SK-N-SH (cell line): Measurements from ENCODE around the gene CCNJL. TPM values are rescaled to one million over a fixed set of nuclear protein-coding genes. Genes with fewer than 3 reads are reported as not detected.

Source experiments
- CTCF ChIA-PET: fragments of 300-600, 350-600 bp; formaldehyde crosslinking; extraction: SDS; loops from one replicate; lab custom pipeline; 2021; lab: Yijun Ruan, JAX
- POLR2A ChIA-PET: fragments of 350-600 bp; sonication (Branson Sonifier 250); formaldehyde crosslinking; extraction: SDS; loops from one replicate; lab custom pipeline; 2020; ENCODE audit warnings: antibody characterized with exemption, inconsistent platforms; lab: Yijun Ruan, JAX
- DNase-seq: peaks from one replicate; pipeline ENCODE4 v3.0.0; 2012
- H2AFZ ChIP-seq: fragments of 200-600 bp; sonication (generic); 2 replicates; pipeline ENCODE4 v1.8.1; 2016; ENCODE audit warnings: antibody characterized with exemption, mild to moderate bottlenecking, low read depth
- H3F3A ChIP-seq: fragments of 200-600 bp; sonication (generic); replicated peaks from 2 replicates; pipeline ENCODE3; 2016; ENCODE audit warnings: antibody characterized with exemption, mild to moderate bottlenecking; ENCODE audit not compliant: insufficient read depth
- H3K27ac ChIP-seq, 2 experiments: fragments of 200-500 bp in 1 of 2; fragments of 200-600 bp in 1 of 2; sonication (Bioruptor generic) in 1 of 2; sonication (generic), shearing (Covaris generic) in 1 of 2; 2 replicates each; pipeline versions ENCODE4 v1.5.1 to v1.6.1; 2014 to 2016; ENCODE audit warnings: low read depth in 2 of 2, inconsistent platforms in 1 of 2, low read length in 1 of 2, mild to moderate bottlenecking in 1 of 2, mixed read lengths in 1 of 2
- H3K27me3 ChIP-seq: fragments of 200-600 bp; sonication (generic), shearing (Covaris generic); 2 replicates; pipeline ENCODE4 v1.6.1; 2016; ENCODE audit warnings: mixed run types; ENCODE audit not compliant: insufficient read depth
- H3K36me3 ChIP-seq, 2 experiments: fragments of 200-500 bp in 1 of 2; fragments of 200-600 bp in 1 of 2; sonication (Bioruptor generic) in 1 of 2; sonication (generic) in 1 of 2; replicated peaks in 1 of 2; 2 replicates each; pipeline versions ENCODE3 to v1.5.1; 2014 to 2016; ENCODE audit warnings: low read length in 1 of 2, mild to moderate bottlenecking in 1 of 2; ENCODE audit not compliant: insufficient read depth in 2 of 2, control insufficient read depth in 1 of 2
- H3K4me1 ChIP-seq, 2 experiments: fragments of 200-500 bp in 1 of 2; fragments of 200-600 bp in 1 of 2; sonication (Bioruptor generic) in 1 of 2; sonication (generic), shearing (Covaris generic) in 1 of 2; 2 replicates each; pipeline versions ENCODE4 v1.5.1 to v1.6.1; 2014 to 2016; ENCODE audit warnings: low read depth in 1 of 2, low read length in 1 of 2, mixed run types in 1 of 2; ENCODE audit not compliant: insufficient read depth in 2 of 2, control insufficient read depth in 1 of 2
- H3K4me2 ChIP-seq: fragments of 200-600 bp; sonication (generic), shearing (Covaris generic); 2 replicates; pipeline ENCODE4 v1.6.1; 2017; ENCODE audit warnings: mixed run types
- H3K4me3 ChIP-seq, 2 experiments: fragments of 200-500 bp in 1 of 2; fragments of 200-600 bp in 1 of 2; sonication (Bioruptor generic) in 1 of 2; sonication (generic), shearing (Covaris generic) in 1 of 2; 2 replicates each; pipeline versions ENCODE4 v1.5.1 to v1.8.1; 2014 to 2016; ENCODE audit warnings: low read depth in 2 of 2, inconsistent platforms in 1 of 2, low read length in 1 of 2, mild to moderate bottlenecking in 1 of 2, mixed read lengths in 1 of 2, moderate library complexity in 1 of 2
- H3K79me2 ChIP-seq: fragments of 200-600 bp; sonication (generic); 2 replicates; pipeline ENCODE4 v1.8.1; 2017; ENCODE audit warnings: mild to moderate bottlenecking; ENCODE audit not compliant: insufficient read depth
- H3K9ac ChIP-seq: fragments of 200-600 bp; sonication (generic); 2 replicates; pipeline ENCODE4 v1.6.1; 2017; ENCODE audit warnings: mixed run types
- H3K9me2 ChIP-seq: fragments of 200-600 bp; sonication (generic); 2 replicates; pipeline ENCODE4 v1.6.1; 2017; ENCODE audit warnings: mixed run types
- H3K9me3 ChIP-seq: fragments of 200-600 bp; sonication (generic); 2 replicates; pipeline ENCODE4 v1.6.1; 2017; ENCODE audit warnings: mixed run types, mild to moderate bottlenecking, moderate library complexity
- H4K20me1 ChIP-seq: fragments of 200-600 bp; sonication (generic); 2 replicates; pipeline ENCODE4 v1.6.1; 2017; ENCODE audit warnings: mild to moderate bottlenecking, mixed run types; ENCODE audit not compliant: insufficient read depth
- FOSL2 ChIP-seq: IDR thresholded peaks from 2 replicates; pipeline ENCODE4 v1.4.0; 2012; ENCODE audit warnings: low read depth, mild to moderate bottlenecking, moderate library complexity, borderline replicate concordance
- JUND ChIP-seq: IDR thresholded peaks from 2 replicates; pipeline ENCODE4 v1.4.0; 2012
- POLR2AphosphoS5 ChIP-seq: IDR thresholded peaks from 2 replicates; pipeline ENCODE4 v1.6.1; 2012; ENCODE audit warnings: low read depth, low read length
- RCOR1 ChIP-seq: fragments of 150-350 bp; IDR thresholded peaks from 2 replicates; pipeline ENCODE4 v1.6.1; 2017; ENCODE audit warnings: antibody characterized with exemption, low read length
- SMC3 ChIP-seq: IDR thresholded peaks from 2 replicates; pipeline ENCODE4 v1.6.1; 2012; ENCODE audit warnings: low read depth, low read length, improper control_type of control experiment
- TAF1 ChIP-seq: IDR thresholded peaks from 2 replicates; pipeline ENCODE4 v1.6.1; 2012; ENCODE audit warnings: low read depth, mild to moderate bottlenecking, low read length, moderate library complexity, borderline replicate concordance
- WGBS: methylation state at CpG from one replicate; pipeline ENCODE4 v1.1.6; 2017; ENCODE audit warnings: low lambda C conversion rate; 5-methylcytosine and 5-hydroxymethylcytosine counted together
- polyA plus RNA-seq, 3 experiments: library from polyadenylated mRNA; depleted of rRNA; stranded (reverse); fragments of >200 nt; gene quantifications; 2 replicates each; pipeline ENCODE4 v1.2.3, GENCODE V29; 2012
- TF ChIP-seq, protein P1 (sequence below): IDR thresholded peaks from 2 replicates; pipeline ENCODE4 v1.6.1; 2012; ENCODE audit warnings: mild to moderate bottlenecking, low read depth, low read length, moderate library complexity
- TF ChIP-seq, protein P2 (sequence below): IDR thresholded peaks from 2 replicates; pipeline ENCODE4 v1.4.0; 2012; ENCODE audit warnings: low read depth, borderline replicate concordance
- TF ChIP-seq, protein P3 (sequence below): IDR thresholded peaks from 2 replicates; pipeline ENCODE4 v1.4.0; 2012; ENCODE audit warnings: low read depth

The CCNJL gene
- polyA plus RNA-seq, 1 of the 3 experiments (the other 2 are of a cell fraction): 7.1 TPM

DNA sequence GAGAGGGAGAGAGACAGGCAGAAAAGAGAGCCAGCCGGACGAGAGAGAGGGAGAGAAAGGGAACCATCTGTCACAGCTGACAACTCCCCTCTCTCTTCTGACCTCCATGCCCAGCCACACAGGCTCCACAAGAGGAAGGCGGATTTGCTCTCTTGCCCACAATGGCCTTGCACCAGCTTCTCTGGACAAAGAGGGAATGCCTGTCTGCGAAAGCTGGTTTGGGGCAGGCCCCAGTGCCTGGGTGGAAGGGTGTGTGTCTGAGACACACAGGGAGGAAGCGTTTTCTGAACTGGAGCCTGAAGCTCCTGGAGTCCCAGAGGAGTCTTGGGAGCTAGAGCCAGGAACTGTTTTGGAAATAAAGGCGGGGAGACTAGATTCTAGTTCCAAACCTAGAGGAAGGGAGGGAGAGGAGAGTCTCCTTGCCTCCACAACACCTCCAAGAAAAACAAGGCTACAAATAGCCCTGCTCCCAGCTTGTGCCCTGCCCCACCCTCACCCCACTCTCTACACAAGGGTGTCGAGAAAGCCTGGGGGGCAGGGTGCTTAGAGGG, 45.6 kb upstream of the CCNJL start (continued):
- TF ChIP-seq, protein P1, sequence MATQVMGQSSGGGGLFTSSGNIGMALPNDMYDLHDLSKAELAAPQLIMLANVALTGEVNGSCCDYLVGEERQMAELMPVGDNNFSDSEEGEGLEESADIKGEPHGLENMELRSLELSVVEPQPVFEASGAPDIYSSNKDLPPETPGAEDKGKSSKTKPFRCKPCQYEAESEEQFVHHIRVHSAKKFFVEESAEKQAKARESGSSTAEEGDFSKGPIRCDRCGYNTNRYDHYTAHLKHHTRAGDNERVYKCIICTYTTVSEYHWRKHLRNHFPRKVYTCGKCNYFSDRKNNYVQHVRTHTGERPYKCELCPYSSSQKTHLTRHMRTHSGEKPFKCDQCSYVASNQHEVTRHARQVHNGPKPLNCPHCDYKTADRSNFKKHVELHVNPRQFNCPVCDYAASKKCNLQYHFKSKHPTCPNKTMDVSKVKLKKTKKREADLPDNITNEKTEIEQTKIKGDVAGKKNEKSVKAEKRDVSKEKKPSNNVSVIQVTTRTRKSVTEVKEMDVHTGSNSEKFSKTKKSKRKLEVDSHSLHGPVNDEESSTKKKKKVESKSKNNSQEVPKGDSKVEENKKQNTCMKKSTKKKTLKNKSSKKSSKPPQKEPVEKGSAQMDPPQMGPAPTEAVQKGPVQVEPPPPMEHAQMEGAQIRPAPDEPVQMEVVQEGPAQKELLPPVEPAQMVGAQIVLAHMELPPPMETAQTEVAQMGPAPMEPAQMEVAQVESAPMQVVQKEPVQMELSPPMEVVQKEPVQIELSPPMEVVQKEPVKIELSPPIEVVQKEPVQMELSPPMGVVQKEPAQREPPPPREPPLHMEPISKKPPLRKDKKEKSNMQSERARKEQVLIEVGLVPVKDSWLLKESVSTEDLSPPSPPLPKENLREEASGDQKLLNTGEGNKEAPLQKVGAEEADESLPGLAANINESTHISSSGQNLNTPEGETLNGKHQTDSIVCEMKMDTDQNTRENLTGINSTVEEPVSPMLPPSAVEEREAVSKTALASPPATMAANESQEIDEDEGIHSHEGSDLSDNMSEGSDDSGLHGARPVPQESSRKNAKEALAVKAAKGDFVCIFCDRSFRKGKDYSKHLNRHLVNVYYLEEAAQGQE: no peak
- TF ChIP-seq, protein P2, sequence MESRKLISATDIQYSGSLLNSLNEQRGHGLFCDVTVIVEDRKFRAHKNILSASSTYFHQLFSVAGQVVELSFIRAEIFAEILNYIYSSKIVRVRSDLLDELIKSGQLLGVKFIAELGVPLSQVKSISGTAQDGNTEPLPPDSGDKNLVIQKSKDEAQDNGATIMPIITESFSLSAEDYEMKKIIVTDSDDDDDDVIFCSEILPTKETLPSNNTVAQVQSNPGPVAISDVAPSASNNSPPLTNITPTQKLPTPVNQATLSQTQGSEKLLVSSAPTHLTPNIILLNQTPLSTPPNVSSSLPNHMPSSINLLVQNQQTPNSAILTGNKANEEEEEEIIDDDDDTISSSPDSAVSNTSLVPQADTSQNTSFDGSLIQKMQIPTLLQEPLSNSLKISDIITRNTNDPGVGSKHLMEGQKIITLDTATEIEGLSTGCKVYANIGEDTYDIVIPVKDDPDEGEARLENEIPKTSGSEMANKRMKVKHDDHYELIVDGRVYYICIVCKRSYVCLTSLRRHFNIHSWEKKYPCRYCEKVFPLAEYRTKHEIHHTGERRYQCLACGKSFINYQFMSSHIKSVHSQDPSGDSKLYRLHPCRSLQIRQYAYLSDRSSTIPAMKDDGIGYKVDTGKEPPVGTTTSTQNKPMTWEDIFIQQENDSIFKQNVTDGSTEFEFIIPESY: no peak
- TF ChIP-seq, protein P3, sequence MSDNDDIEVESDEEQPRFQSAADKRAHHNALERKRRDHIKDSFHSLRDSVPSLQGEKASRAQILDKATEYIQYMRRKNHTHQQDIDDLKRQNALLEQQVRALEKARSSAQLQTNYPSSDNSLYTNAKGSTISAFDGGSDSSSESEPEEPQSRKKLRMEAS: no peak
- TF ChIP-seq SMC3 (no peak), FOSL2 (no peak), JUND (no peak), TAF1 (no peak)

DNA sequence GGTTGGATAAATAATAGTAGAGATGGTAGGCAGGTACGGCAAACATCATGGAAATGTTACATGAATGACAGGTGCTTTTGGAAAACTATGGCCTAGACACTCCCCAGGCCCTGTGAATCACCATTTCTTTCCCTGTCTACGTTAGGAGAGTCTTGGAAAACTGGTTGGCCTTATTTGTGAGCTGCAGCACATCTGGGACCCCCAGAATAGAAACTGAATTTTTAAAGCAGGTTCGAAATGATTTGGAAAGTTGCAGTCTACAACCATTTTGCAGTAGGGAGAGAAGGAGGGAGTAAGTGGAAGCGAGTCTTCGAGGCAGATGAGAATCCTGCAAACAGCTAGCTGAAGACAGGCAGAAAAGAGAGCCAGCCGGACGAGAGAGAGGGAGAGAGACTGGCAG, 45.0 kb upstream of the CCNJL start:
- CTCF ChIA-PET: interaction anchor here (0.6 to 2.3 kb wide), 3 partner anchors 12 to 34 kb away, joined by 3 to 10 read pairs (median 8); no protein-coding TSS in a partner anchor
- Histone ChIP-seq H3K36me3 (no peaks in the 10 kb centered on the region), H4K20me1 (no peaks in the 10 kb centered on the region), H3K9ac (no peak overlapping the region), H3K9me2 (no peaks in the 10 kb centered on the region), H2AFZ (no peak overlapping the region), H3K9me3 (no peaks in the 10 kb centered on the region), H3K4me1 (peaks cover 0 to 5% of the 10 kb centered on the region in 2 experiments; a peak in 1 of 4 replicates), H3K79me2 (no peaks in the 10 kb centered on the region), H3K27me3 (no peaks in the 10 kb centered on the region), H3K4me3 (no peak overlapping the region)
- POLR2A ChIA-PET: no interaction called here
- DNase-seq: no peak
- TF ChIP-seq POLR2AphosphoS5: no peak
- no peak for TF ChIP-seq RCOR1
- TF ChIP-seq, all 33 proteins: peak for 0
- 84% methylated on average over 7 of the region's 7 CpGs for WGBS
- Histone ChIP-seq H3K27ac (no peak overlapping the region), H3F3A (no peaks in the 10 kb centered on the region), H3K4me2 (no peak overlapping the region)
